Mammary epithelial cell (primary cell): ENCODE measurements around the gene NDUFAB1.

Experiments
- CTCF ChIP-seq, 2 donors: IDR thresholded peaks in 1 of 2; conservative IDR thresholded peaks in 1 of 2; 2 replicates each; pipeline ENCODE4 v1.5.1; 2011 to 2012; ENCODE audit warnings: inconsistent platforms in 2 of 2, low read length in 2 of 2, mild to moderate bottlenecking in 2 of 2, control low read depth in 1 of 2, low read depth in 1 of 2; ENCODE audit not compliant: insufficient read depth in 1 of 2; ENCODE audit errors: extremely low read depth in 1 of 2
- EZH2 ChIP-seq: IDR thresholded peaks from 2 replicates; pipeline ENCODE4 v1.6.1; 2012; ENCODE audit warnings: low read length, inconsistent platforms, borderline replicate concordance

GRCh38 chr16:23554536-23554935 lies 41.6 kb downstream of the NDUFAB1 start:
- TF ChIP-seq CTCF (conservative IDR thresholded peaks at IDR 0.05 in 1 of 2, IDR thresholded peaks at IDR 0.05 in 1 of 2; ENCODE audit: extremely low read depth in 1 of 2, insufficient read depth in 1 of 2, low read depth in 1 of 2, low read length in 2 of 2) (no peak), EZH2 (no peak)
